ENCODE measurements around the gene JOSD1. TPM values are rescaled to one million over a fixed set of nuclear protein-coding genes. Genes with fewer than 3 reads are reported as not detected.

The JOSD1 gene
- polyA plus RNA-seq, 3 donors: 7.1 to 83.5 (median 7.2) TPM

DNA sequence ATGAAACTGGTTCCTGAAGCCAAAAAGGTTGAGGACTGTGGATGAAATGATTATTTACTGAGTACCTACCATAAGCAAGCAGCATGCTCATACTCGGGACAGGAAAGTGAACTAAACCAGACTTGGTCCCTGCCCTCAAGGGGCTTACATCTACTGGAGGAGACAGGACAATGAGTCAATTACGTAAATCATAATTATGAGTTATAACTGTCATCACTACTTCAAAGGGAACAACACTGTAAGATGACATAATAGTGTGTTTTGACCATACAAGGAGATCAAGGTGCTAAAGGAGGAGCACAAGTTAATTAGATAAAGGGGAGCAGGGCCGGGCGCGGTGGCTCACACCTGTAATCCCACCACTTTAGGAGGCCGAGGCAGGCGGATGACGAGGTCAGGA lies 47.0 kb downstream of the JOSD1 start:
- 94% methylated on average over 3 of the region's 8 CpGs for WGBS (ENCODE audit: insufficient coverage)
- no peak overlapping the region for H3K4me3 ChIP-seq (replicated peaks in 1 of 3; ENCODE audit: low read depth in 2 of 3, low read length in 3 of 3)
- Mint-ChIP-seq H3K9me3 (no peaks in the 10 kb centered on the region), H3K36me3 (no peaks in the 10 kb centered on the region), H3K4me3 (no peak overlapping the region), H3K27ac (no peak overlapping the region), H3K27me3 (ENCODE audit: low read depth in 3 of 3) (peaks cover 0 to 3% (median 0%) of the 10 kb centered on the region in 3 donors), H3K4me1 (peaks cover 17% of the 10 kb centered on the region)
- no peaks in the 10 kb centered on the region for H3K9me3 ChIP-seq (replicated peaks in 1 of 2; ENCODE audit: control insufficient read depth in 1 of 2, insufficient read depth in 1 of 2, low read length in 2 of 2)
- DNase-seq: no peak
- no peak overlapping the region for H2AFZ ChIP-seq (ENCODE audit: insufficient read depth, low read depth, low read length, poor library complexity, severe bottlenecking)
- no peak overlapping the region for H3K4me2 ChIP-seq (replicated peaks; ENCODE audit: extremely low read depth, low read length, poor library complexity, severe bottlenecking)
- H3K9ac ChIP-seq (ENCODE audit: insufficient read depth, low read length, poor library complexity, severe bottlenecking): no peak overlapping the region
- H4K20me1 ChIP-seq (ENCODE audit: insufficient read depth, low read length): no peaks in the 10 kb centered on the region
- H3K79me2 ChIP-seq (ENCODE audit: insufficient read depth, low read length): no peaks in the 10 kb centered on the region
- intact Hi-C loops (cut with micrococcal nuclease): no loop called here
- H3K27ac ChIP-seq (ENCODE audit: low read depth in 1 of 2, low read length in 2 of 2): no peak overlapping the region
- H3K4me1 ChIP-seq (ENCODE audit: control insufficient read depth in 1 of 2, insufficient read depth in 2 of 2, low read length in 2 of 2): peaks cover 12 to 17% of the 10 kb centered on the region in 2 donors
- no peaks in the 10 kb centered on the region for H3K27me3 ChIP-seq (ENCODE audit: control insufficient read depth in 2 of 2, insufficient read depth in 2 of 2, low read length in 2 of 2)
- no peaks in the 10 kb centered on the region for H3K36me3 ChIP-seq (replicated peaks in 1 of 2; ENCODE audit: control insufficient read depth in 1 of 2, insufficient read depth in 2 of 2, low read length in 2 of 2)
- TF ChIP-seq, protein P1, sequence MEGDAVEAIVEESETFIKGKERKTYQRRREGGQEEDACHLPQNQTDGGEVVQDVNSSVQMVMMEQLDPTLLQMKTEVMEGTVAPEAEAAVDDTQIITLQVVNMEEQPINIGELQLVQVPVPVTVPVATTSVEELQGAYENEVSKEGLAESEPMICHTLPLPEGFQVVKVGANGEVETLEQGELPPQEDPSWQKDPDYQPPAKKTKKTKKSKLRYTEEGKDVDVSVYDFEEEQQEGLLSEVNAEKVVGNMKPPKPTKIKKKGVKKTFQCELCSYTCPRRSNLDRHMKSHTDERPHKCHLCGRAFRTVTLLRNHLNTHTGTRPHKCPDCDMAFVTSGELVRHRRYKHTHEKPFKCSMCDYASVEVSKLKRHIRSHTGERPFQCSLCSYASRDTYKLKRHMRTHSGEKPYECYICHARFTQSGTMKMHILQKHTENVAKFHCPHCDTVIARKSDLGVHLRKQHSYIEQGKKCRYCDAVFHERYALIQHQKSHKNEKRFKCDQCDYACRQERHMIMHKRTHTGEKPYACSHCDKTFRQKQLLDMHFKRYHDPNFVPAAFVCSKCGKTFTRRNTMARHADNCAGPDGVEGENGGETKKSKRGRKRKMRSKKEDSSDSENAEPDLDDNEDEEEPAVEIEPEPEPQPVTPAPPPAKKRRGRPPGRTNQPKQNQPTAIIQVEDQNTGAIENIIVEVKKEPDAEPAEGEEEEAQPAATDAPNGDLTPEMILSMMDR (IDR thresholded peaks at IDR 0.05): no peak

DNA sequence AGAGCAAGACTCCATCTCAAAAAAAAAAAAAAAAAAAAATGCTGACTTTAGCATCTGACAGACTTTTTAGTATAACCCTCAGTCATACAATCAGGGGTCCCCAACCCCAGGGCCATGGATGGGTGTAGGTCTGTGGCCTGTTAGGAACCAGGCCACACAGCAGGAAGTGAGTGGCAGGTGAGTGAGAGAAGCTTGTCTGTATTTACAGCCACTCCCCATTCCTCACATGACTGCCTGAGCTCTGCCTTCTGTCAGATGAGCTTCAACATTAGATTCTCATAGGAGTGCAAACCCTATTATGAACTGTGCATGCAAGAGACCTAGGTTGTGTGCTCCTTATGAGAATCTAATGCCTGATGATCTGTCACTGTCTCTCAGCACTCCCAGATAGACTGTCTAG lies 47.9 kb downstream of the JOSD1 start:
- intact Hi-C loops (cut with micrococcal nuclease): no loop called here
- Mint-ChIP-seq H3K27ac (no peak overlapping the region), H3K4me3 (no peak overlapping the region)

More for the DNA sequence above, 47.9 kb downstream of the JOSD1 start:
- H3K36me3 ChIP-seq (replicated peaks in 1 of 2; ENCODE audit: control insufficient read depth in 1 of 2, insufficient read depth in 2 of 2, low read length in 2 of 2): no peaks in the 10 kb centered on the region
- H3K4me1 Mint-ChIP-seq: peaks cover 17% of the 10 kb centered on the region
- no peak overlapping the region for H3K4me3 ChIP-seq (replicated peaks in 1 of 3; ENCODE audit: low read depth in 2 of 3, low read length in 3 of 3)
- H3K9me3 ChIP-seq (replicated peaks in 1 of 2; ENCODE audit: control insufficient read depth in 1 of 2, insufficient read depth in 1 of 2, low read length in 2 of 2): no peaks in the 10 kb centered on the region
- no peak overlapping the region for H2AFZ ChIP-seq (ENCODE audit: insufficient read depth, low read depth, low read length, poor library complexity, severe bottlenecking)
- H3K27ac ChIP-seq (ENCODE audit: low read depth in 1 of 2, low read length in 2 of 2): no peak overlapping the region
- H3K27me3 ChIP-seq (ENCODE audit: control insufficient read depth in 2 of 2, insufficient read depth in 2 of 2, low read length in 2 of 2): no peaks in the 10 kb centered on the region
- H3K27me3 Mint-ChIP-seq (ENCODE audit: low read depth in 3 of 3): peaks cover 0 to 3% (median 0%) of the 10 kb centered on the region in 3 donors
- no peak overlapping the region for H3K9ac ChIP-seq (ENCODE audit: insufficient read depth, low read length, poor library complexity, severe bottlenecking)
- H3K79me2 ChIP-seq (ENCODE audit: insufficient read depth, low read length): no peaks in the 10 kb centered on the region
- TF ChIP-seq, protein P1 (IDR thresholded peaks at IDR 0.05): no peak
- H3K9me3 Mint-ChIP-seq: no peaks in the 10 kb centered on the region
- H3K4me2 ChIP-seq (replicated peaks; ENCODE audit: extremely low read depth, low read length, poor library complexity, severe bottlenecking): no peak overlapping the region
- H3K36me3 Mint-ChIP-seq: no peaks in the 10 kb centered on the region
- no peak for DNase-seq
- peaks cover 12 to 17% of the 10 kb centered on the region in 2 donors for H3K4me1 ChIP-seq (ENCODE audit: control insufficient read depth in 1 of 2, insufficient read depth in 2 of 2, low read length in 2 of 2)
- no peaks in the 10 kb centered on the region for H4K20me1 ChIP-seq (ENCODE audit: insufficient read depth, low read length)
